GM23248 (cell line): Measurements from ENCODE around the gene KLF2.

Experiments
- EZH2 ChIP-seq: fragments of 200-600 bp; sonication (generic); IDR thresholded peaks from 2 replicates; pipeline ENCODE4 v1.6.1; 2018; ENCODE audit warnings: antibody characterized with exemption, mild to moderate bottlenecking; ENCODE audit not compliant: insufficient read depth, poor library complexity, severe bottlenecking
- EZH2phosphoT487 ChIP-seq: fragments of 200-600 bp; sonication (generic); IDR thresholded peaks from 2 replicates; pipeline ENCODE4 v1.6.1; 2018; ENCODE audit warnings: antibody characterized with exemption, moderate library complexity, mild to moderate bottlenecking, low read depth; ENCODE audit not compliant: insufficient read depth

- TF ChIP-seq EZH2 (no peak), EZH2phosphoT487 (no peak)
Measured at GRCh38 chr19:16368385-16369305, 44.0 kb downstream of the KLF2 start.
